Gastrocnemius medialis (tissue), 4 donors: ENCODE results near the gene SSBP3.

Source experiments
- POLR2A ChIP-seq, 2 donors: fragments of 450-650 bp; IDR thresholded peaks; one replicate each; pipeline ENCODE4 v1.6.1; 2017; ENCODE audit warnings: antibody characterized with exemption in 2 of 2, mild to moderate bottlenecking in 2 of 2, moderate library complexity in 2 of 2
- TF ChIP-seq, protein P1 (sequence below), 5 experiments: fragments of 450-650 bp in 3 of 5; fragments of 200-600 bp in 2 of 5; sonication (generic) in 2 of 5; IDR thresholded peaks in 4 of 5; conservative IDR thresholded peaks in 1 of 5; 1 replicate in 4 of 5; 2 replicates in 1 of 5; pipeline ENCODE4 v1.5.1; 2016 to 2019; ENCODE audit warnings: antibody characterized with exemption in 5 of 5, mild to moderate bottlenecking in 3 of 5, moderate library complexity in 3 of 5

DNA sequence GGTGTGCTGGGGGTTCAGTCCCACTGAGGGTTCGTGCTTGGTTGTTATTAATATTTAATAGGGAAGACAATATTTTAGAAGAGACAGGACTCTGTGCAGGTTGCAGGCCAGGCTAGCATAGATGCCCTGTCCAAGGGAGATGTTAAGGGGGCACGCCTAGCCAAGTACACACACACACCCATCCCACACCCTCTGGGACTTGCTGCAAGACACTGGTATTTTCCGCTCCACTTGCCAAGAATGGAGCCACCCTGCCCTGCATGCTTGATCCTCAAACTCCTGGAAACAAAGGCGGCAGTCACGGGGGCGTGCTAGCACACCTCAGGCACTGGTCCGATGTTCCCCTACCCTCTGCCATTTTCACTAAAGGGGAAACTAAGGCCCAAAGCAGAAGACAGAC, 107.2 kb downstream of the SSBP3 start:
- no peak for TF ChIP-seq POLR2A (IDR thresholded peaks at IDR 0.05)
- TF ChIP-seq, protein P1, sequence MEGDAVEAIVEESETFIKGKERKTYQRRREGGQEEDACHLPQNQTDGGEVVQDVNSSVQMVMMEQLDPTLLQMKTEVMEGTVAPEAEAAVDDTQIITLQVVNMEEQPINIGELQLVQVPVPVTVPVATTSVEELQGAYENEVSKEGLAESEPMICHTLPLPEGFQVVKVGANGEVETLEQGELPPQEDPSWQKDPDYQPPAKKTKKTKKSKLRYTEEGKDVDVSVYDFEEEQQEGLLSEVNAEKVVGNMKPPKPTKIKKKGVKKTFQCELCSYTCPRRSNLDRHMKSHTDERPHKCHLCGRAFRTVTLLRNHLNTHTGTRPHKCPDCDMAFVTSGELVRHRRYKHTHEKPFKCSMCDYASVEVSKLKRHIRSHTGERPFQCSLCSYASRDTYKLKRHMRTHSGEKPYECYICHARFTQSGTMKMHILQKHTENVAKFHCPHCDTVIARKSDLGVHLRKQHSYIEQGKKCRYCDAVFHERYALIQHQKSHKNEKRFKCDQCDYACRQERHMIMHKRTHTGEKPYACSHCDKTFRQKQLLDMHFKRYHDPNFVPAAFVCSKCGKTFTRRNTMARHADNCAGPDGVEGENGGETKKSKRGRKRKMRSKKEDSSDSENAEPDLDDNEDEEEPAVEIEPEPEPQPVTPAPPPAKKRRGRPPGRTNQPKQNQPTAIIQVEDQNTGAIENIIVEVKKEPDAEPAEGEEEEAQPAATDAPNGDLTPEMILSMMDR (IDR thresholded peaks at IDR 0.05 in 4 of 5, conservative IDR thresholded peaks at IDR 0.05 in 1 of 5), result no peak
